Fibroblast of lung (primary cell): ENCODE measurements around the gene PTGIS. TPM values are rescaled to one million over a fixed set of nuclear protein-coding genes. Genes with fewer than 3 reads are reported as not detected.
"Not testable (repeated sequence)": the region's sequence is repeated elsewhere in the genome, so short reads cannot be mapped to it uniquely, and the experiment has no call there.

Source experiments
- DNase-seq, 2 donors: peaks; one replicate each; pipeline versions ENCODE4 v3.0.0 to v3.0.0-alpha.2; 2010; ENCODE audit warnings: low read depth in 2 of 2
- H2AFZ ChIP-seq: 2 replicates; pipeline ENCODE4 v1.5.1; 2012; ENCODE audit warnings: low read length, control low read depth, inconsistent platforms
- H3K27ac ChIP-seq: 2 replicates; pipeline ENCODE4 v1.5.1; 2011; ENCODE audit warnings: low read length, control low read depth; ENCODE audit not compliant: insufficient read depth
- H3K27me3 ChIP-seq: 2 replicates; pipeline ENCODE4 v1.5.1; 2011; ENCODE audit warnings: mild to moderate bottlenecking, low read length; ENCODE audit not compliant: control insufficient read depth, insufficient read depth
- H3K36me3 ChIP-seq: 2 replicates; pipeline ENCODE4 v1.5.1; 2011; ENCODE audit warnings: low read length; ENCODE audit not compliant: control insufficient read depth, insufficient read depth
- H3K4me1 ChIP-seq: 2 replicates; pipeline ENCODE4 v1.5.1; 2011; ENCODE audit warnings: low read length; ENCODE audit not compliant: control insufficient read depth, insufficient read depth; ENCODE audit errors: extremely low read depth
- H3K4me2 ChIP-seq: 2 replicates; pipeline ENCODE4 v1.5.1; 2011; ENCODE audit warnings: low read length, control low read depth; ENCODE audit not compliant: insufficient read depth; ENCODE audit errors: extremely low read depth
- H3K4me3 ChIP-seq, 4 experiments: fragments of 200-600 bp in 1 of 4; sonication (generic) in 1 of 4; replicated peaks in 1 of 4; 2 replicates each; pipeline ENCODE4 v1.5.1; 2011 to 2016; ENCODE audit warnings: low read length in 4 of 4, low read depth in 3 of 4, mild to moderate bottlenecking in 3 of 4, control low read depth in 2 of 4, inconsistent platforms in 1 of 4, mixed read lengths in 1 of 4; ENCODE audit not compliant: insufficient read depth in 1 of 4; ENCODE audit errors: control extremely low read depth in 1 of 4
- H3K79me2 ChIP-seq: 2 replicates; pipeline ENCODE4 v1.5.1; 2012; ENCODE audit warnings: mild to moderate bottlenecking, low read length, inconsistent platforms; ENCODE audit not compliant: control insufficient read depth, insufficient read depth
- H3K9ac ChIP-seq: 2 replicates; pipeline ENCODE4 v1.5.1; 2011; ENCODE audit warnings: mild to moderate bottlenecking, low read length, control low read depth; ENCODE audit not compliant: insufficient read depth
- H3K9me3 ChIP-seq: 2 replicates; pipeline ENCODE4 v1.5.1; 2012; ENCODE audit warnings: low read depth, low read length; ENCODE audit not compliant: control insufficient read depth, insufficient read depth
- H4K20me1 ChIP-seq: 2 replicates; pipeline ENCODE4 v1.5.1; 2011; ENCODE audit warnings: low read length; ENCODE audit not compliant: control insufficient read depth, insufficient read depth; ENCODE audit errors: extremely low read depth
- EZH2 ChIP-seq: IDR thresholded peaks from 2 replicates; pipeline ENCODE4 v1.5.1; 2012; ENCODE audit warnings: low read length, control low read depth, mild to moderate bottlenecking; ENCODE audit errors: missing control alignments
- polyA plus RNA-seq, 2 donors: library from polyadenylated mRNA; depleted of rRNA in 1 of 2; stranded (reverse) in 1 of 2; unstranded in 1 of 2; fragments of >200 nt; gene quantifications; 2 replicates each; pipeline ENCODE4 v1.2.1, GENCODE V29; 2011 to 2012; ENCODE audit warnings: missing spikeins in 1 of 2
- total RNA-seq: library from RNA; depleted of rRNA; stranded (reverse); fragments of >200 nt; gene quantifications from 2 replicates; pipeline ENCODE4 v1.2.1, GENCODE V29; 2014
- TF ChIP-seq, protein P1 (sequence below), 2 donors: IDR thresholded peaks in 1 of 2; conservative IDR thresholded peaks in 1 of 2; 1 replicate in 1 of 2; 2 replicates in 1 of 2; pipeline ENCODE4 v1.5.1; 2011 to 2012; ENCODE audit warnings: low read length in 2 of 2, control low read depth in 1 of 2, inconsistent platforms in 1 of 2, low read depth in 1 of 2, mild to moderate bottlenecking in 1 of 2

PTGIS gene
- total and polyA plus RNA-seq, 2 donors (not counting 1 experiment from before 2014, with no cell fraction given): 6.8 to 41.5 TPM

DNA sequence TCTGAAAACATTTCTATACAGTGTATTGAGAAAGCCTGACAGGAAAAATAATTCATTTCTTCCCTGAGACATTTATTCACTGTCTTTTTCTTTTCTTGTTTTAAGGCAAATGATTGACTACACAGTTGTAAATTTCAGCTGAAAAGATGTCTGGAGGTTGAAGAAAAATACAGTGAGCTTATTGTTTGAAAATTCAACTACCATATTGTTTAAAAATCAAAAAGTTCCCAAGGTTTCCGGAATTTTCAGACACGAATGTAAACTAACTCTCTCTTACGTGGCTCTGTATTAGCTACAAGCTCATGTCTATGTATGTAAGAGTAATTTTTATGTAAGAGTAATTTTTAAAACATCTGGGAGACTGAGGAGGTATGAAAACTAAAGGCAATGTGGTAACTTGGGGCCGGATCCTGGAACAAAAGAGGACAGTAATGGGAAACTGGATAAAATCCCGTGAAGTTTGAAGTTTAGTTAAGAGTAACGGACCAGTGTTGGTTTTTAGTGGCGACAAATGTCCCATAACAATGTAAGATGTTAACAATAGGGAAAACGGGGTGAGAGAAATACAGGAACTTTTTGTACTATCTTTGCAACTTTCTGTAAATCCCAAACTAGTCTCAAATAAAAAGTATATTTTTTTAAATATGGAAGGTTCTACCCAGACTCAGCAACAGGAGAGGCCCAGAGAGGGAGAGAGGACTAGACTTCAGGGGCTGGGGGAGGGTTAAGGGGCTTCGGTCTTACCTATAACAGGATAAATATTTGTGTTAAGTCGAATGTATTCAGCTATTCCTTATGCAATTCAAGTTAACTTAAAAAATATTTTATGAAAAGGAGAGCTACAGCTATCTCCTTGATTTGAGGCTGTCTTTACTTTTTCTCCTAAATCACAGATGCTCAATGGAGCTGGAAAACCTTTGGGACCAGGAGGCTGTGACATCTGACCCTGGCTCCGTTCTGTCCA lies 1.3 kb downstream of the PTGIS start:
- no peak overlapping the region for H2AFZ ChIP-seq
- no peak overlapping the region for H3K4me2 ChIP-seq
- no peaks in the 10 kb centered on the region for H4K20me1 ChIP-seq
- peaks cover 6% of the 10 kb centered on the region for H3K4me1 ChIP-seq
- no peaks in the 10 kb centered on the region for H3K36me3 ChIP-seq
- no peak for DNase-seq
- H3K4me3 ChIP-seq: peak overlapping the region in 2 of 4 experiments; percentile 26 to 65
- H3K79me2 ChIP-seq: no peaks in the 10 kb centered on the region
- H3K9ac ChIP-seq: no peak overlapping the region
- H3K9me3 ChIP-seq: no peaks in the 10 kb centered on the region
- H3K27me3 ChIP-seq: peaks cover 23% of the 10 kb centered on the region
- peak overlapping the region; percentile 11 for H3K27ac ChIP-seq
- no peak for TF ChIP-seq EZH2
- TF ChIP-seq, protein P1, sequence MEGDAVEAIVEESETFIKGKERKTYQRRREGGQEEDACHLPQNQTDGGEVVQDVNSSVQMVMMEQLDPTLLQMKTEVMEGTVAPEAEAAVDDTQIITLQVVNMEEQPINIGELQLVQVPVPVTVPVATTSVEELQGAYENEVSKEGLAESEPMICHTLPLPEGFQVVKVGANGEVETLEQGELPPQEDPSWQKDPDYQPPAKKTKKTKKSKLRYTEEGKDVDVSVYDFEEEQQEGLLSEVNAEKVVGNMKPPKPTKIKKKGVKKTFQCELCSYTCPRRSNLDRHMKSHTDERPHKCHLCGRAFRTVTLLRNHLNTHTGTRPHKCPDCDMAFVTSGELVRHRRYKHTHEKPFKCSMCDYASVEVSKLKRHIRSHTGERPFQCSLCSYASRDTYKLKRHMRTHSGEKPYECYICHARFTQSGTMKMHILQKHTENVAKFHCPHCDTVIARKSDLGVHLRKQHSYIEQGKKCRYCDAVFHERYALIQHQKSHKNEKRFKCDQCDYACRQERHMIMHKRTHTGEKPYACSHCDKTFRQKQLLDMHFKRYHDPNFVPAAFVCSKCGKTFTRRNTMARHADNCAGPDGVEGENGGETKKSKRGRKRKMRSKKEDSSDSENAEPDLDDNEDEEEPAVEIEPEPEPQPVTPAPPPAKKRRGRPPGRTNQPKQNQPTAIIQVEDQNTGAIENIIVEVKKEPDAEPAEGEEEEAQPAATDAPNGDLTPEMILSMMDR (conservative IDR thresholded peaks at IDR 0.05 in 1 of 2, IDR thresholded peaks at IDR 0.05 in 1 of 2; ENCODE audit: low read depth in 1 of 2, low read length in 2 of 2): no peak

DNA sequence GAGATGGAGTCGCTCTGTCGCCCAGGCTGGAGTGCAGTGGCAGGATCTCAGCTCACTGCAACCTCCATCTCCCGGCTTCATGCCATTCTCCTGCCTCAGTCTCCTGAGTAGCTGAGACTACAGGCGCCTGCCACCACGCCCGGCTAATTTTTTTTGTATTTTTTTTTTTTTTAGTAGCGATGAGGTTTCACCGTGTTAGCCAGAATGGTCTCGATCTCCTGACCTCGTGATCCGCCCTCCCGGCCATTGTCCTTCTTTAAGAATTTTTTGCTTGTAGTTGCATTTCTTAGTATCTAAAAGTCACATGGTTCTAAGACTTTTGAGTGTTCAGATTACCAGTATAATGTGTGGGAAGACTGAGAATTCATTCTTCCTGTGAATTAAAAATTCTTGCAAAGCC lies 2.9 kb downstream of the PTGIS start:
- H3K4me3 ChIP-seq, H3K4me1 ChIP-seq, H3K9ac ChIP-seq, H3K9me3 ChIP-seq, H4K20me1 ChIP-seq, H2AFZ ChIP-seq, H3K27ac ChIP-seq, H3K79me2 ChIP-seq, H3K4me2 ChIP-seq, DNase-seq, H3K36me3 ChIP-seq: not testable (repeated sequence)
- H3K27me3 ChIP-seq: peaks cover 14% of the 10 kb centered on the region

DNA sequence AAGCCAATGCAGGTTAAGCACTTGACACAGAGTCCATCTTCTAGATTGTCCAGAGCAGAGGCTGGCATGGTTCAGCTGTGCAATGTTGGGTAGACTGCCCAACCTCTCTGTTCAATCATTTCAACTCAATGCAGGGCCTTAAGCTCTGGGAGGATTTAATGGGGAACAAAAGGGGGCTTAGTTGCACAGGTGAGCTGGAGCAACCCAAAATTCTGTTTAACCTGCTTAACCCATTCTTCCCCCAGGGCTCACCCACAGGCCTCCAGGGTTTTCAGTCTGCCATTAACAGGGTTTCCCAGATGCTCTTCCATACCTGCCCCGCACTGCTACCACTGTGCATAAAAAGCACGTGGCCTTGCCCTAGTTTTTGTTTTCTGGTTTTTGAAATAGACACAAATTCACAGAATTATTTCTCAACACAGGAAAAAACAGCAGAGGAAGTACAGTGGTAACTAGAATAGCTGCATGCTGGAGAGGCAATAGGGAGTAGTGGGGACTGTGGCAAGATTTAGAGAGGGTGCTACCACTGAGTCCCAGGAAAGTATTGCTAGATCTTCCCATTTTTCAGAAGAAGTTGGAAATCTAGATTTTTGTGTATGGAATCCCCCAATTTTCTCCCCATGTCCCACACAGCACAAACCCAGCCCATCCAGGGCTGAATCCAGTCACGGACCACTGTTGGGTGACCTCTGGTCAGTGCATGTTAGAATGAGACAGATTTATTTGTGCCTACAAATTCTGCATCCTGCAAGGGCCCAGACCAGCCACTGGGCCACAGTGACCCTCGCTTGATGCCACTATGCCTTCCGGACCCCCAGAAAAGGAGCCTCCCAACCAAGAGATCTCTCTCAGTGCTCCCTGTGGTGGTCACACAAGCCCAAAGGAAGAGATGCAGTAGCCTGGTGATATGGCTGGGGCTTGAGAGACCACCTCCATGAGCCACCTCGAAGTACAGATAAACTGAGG lies 4.6 kb downstream of the PTGIS start:
- no peaks in the 10 kb centered on the region for H4K20me1 ChIP-seq
- no peak overlapping the region for H3K27ac ChIP-seq
- TF ChIP-seq EZH2: no peak
- TF ChIP-seq, protein P1 (conservative IDR thresholded peaks at IDR 0.05 in 1 of 2, IDR thresholded peaks at IDR 0.05 in 1 of 2; ENCODE audit: low read depth in 1 of 2, low read length in 2 of 2): no peak

More for the DNA sequence above, 4.6 kb downstream of the PTGIS start:
- Histone ChIP-seq H2AFZ (no peak overlapping the region), H3K9me3 (no peaks in the 10 kb centered on the region), H3K36me3 (no peaks in the 10 kb centered on the region), H3K4me2 (no peak overlapping the region), H3K9ac (no peak overlapping the region), H3K79me2 (no peaks in the 10 kb centered on the region), H3K27me3 (peaks cover 5% of the 10 kb centered on the region), H3K4me1 (peaks cover 7% of the 10 kb centered on the region), H3K4me3 (no peak overlapping the region)
- DNase-seq: no peak
